Neuronal stem cell (in vitro differentiated cells): ENCODE data around the gene SYT4.
"Not testable (repeated sequence)": the region's sequence is repeated elsewhere in the genome, so short reads cannot be mapped to it uniquely, and the experiment has no call there.

Source experiments
- DNase-seq: peaks from one replicate; pipeline ENCODE4 v3.0.0-alpha.2; 2013; ENCODE audit warnings: low spot score
- H2AFZ ChIP-seq: one replicate; pipeline ENCODE4 v1.6.1; 2013; ENCODE audit warnings: mild to moderate bottlenecking, low read length, inconsistent platforms
- H2AK5ac ChIP-seq: 2 replicates; pipeline ENCODE4 v1.6.1; 2013; ENCODE audit warnings: low read depth, mild to moderate bottlenecking, inconsistent platforms, low read length, moderate library complexity, mixed read lengths
- H2BK120ac ChIP-seq: 2 replicates; pipeline ENCODE4 v1.6.1; 2013; ENCODE audit warnings: low read depth, mild to moderate bottlenecking, inconsistent platforms, low read length, moderate library complexity, mixed read lengths
- H2BK12ac ChIP-seq: one replicate; pipeline ENCODE4 v1.6.1; 2013; ENCODE audit warnings: low read length, inconsistent platforms
- H2BK15ac ChIP-seq: 2 replicates; pipeline ENCODE4 v1.6.1; 2013; ENCODE audit warnings: mild to moderate bottlenecking, low read length, inconsistent platforms, mixed read lengths
- H2BK5ac ChIP-seq: one replicate; pipeline ENCODE4 v1.6.1; 2013; ENCODE audit warnings: inconsistent platforms, mild to moderate bottlenecking, low read length, moderate library complexity
- H3K14ac ChIP-seq: one replicate; pipeline ENCODE4 v1.6.1; 2013; ENCODE audit warnings: low read length, inconsistent platforms
- H3K18ac ChIP-seq: 2 replicates; pipeline ENCODE4 v1.6.1; 2013; ENCODE audit warnings: low read length, inconsistent platforms
- H3K23ac ChIP-seq: 2 replicates; pipeline ENCODE4 v1.6.1; 2013; ENCODE audit warnings: low read depth, mild to moderate bottlenecking, mixed read lengths, low read length, inconsistent platforms; ENCODE audit not compliant: poor library complexity
- H3K27ac ChIP-seq: replicated peaks from 3 replicates; pipeline ENCODE4 v1.5.1; 2013; ENCODE audit warnings: low read length, inconsistent platforms
- H3K27me3 ChIP-seq, 3 experiments: 2 replicates each; pipeline ENCODE4 v1.6.1; 2013; ENCODE audit warnings: low read length in 3 of 3, mild to moderate bottlenecking in 2 of 3, inconsistent platforms in 1 of 3, low read depth in 1 of 3, mixed read lengths in 1 of 3, moderate library complexity in 1 of 3; ENCODE audit not compliant: control insufficient read depth in 3 of 3, insufficient read depth in 3 of 3
- H3K36me3 ChIP-seq, 2 donors: replicated peaks in 1 of 2; 2 replicates each; pipeline ENCODE4 v1.6.1; 2013; ENCODE audit warnings: low read length in 2 of 2; ENCODE audit not compliant: control insufficient read depth in 2 of 2, insufficient read depth in 2 of 2
- H3K4ac ChIP-seq: 2 replicates; pipeline ENCODE4 v1.6.1; 2013; ENCODE audit warnings: inconsistent platforms, mild to moderate bottlenecking, low read length, moderate library complexity
- H3K4me1 ChIP-seq, 2 donors: 1 replicate in 1 of 2; 2 replicates in 1 of 2; pipeline ENCODE4 v1.6.1; 2013; ENCODE audit warnings: low read length in 2 of 2, low read depth in 1 of 2; ENCODE audit not compliant: control insufficient read depth in 2 of 2, insufficient read depth in 1 of 2
- H3K4me2 ChIP-seq: one replicate; pipeline ENCODE4 v1.6.1; 2013; ENCODE audit warnings: mild to moderate bottlenecking, low read length, inconsistent platforms; ENCODE audit not compliant: insufficient read depth, poor library complexity, severe bottlenecking
- H3K4me3 ChIP-seq, 2 donors: 2 replicates each; pipeline ENCODE4 v1.5.1; 2013; ENCODE audit warnings: low read length in 2 of 2, mild to moderate bottlenecking in 2 of 2, inconsistent platforms in 1 of 2, moderate library complexity in 1 of 2
- H3K79me1 ChIP-seq: one replicate; pipeline ENCODE4 v1.6.1; 2013; ENCODE audit warnings: low read depth, mild to moderate bottlenecking, inconsistent platforms, low read length, moderate library complexity
- H3K9ac ChIP-seq: one replicate; pipeline ENCODE4 v1.6.1; 2013; ENCODE audit warnings: mild to moderate bottlenecking, low read depth, low read length, inconsistent platforms; ENCODE audit not compliant: poor library complexity
- H3K9me3 ChIP-seq, 2 donors: replicated peaks in 1 of 2; 2 replicates each; pipeline versions ENCODE3 to v1.6.1; 2013; ENCODE audit warnings: low read length in 2 of 2, mild to moderate bottlenecking in 2 of 2, inconsistent platforms in 1 of 2, low read depth in 1 of 2, mixed read lengths in 1 of 2, moderate library complexity in 1 of 2; ENCODE audit not compliant: control insufficient read depth in 2 of 2, insufficient read depth in 1 of 2
- H4K8ac ChIP-seq: one replicate; pipeline ENCODE4 v1.6.1; 2013; ENCODE audit warnings: low read depth, mild to moderate bottlenecking, inconsistent platforms, low read length, moderate library complexity
- H4K91ac ChIP-seq: one replicate; pipeline ENCODE4 v1.6.1; 2013; ENCODE audit warnings: low read length, low read depth, mild to moderate bottlenecking, inconsistent platforms; ENCODE audit not compliant: poor library complexity
- WGBS, 2 donors: extraction: QIAGEN DNeasy Blood & Tissue Kit; methylation state at CpG; one replicate each; pipeline ENCODE4 v1.1.7; 2013; ENCODE audit warnings: missing lambda C conversion rate in 2 of 2, mixed read lengths in 1 of 2; ENCODE audit not compliant: insufficient read length in 2 of 2, insufficient replicate concordance in 1 of 2; ENCODE audit errors: extremely low coverage in 2 of 2; 5-methylcytosine and 5-hydroxymethylcytosine counted together

SYT4 gene

GRCh38 chr18:43310239-43310638 lies 32.9 kb upstream of the SYT4 start:
- H4K91ac ChIP-seq, result no peak overlapping the region
- H3K4me2 ChIP-seq, result no peak overlapping the region
- no peak overlapping the region for H2BK15ac ChIP-seq
- no CpG with 5 or more reads among the region's 1 CpG for WGBS, 2 donors
- no peak overlapping the region for H3K4ac ChIP-seq
- no peaks in the 10 kb centered on the region for H3K79me1 ChIP-seq
- no peaks in the 10 kb centered on the region for H3K9me3 ChIP-seq
- no peak for DNase-seq
- no peak overlapping the region for H2BK120ac ChIP-seq
- no peak overlapping the region for H4K8ac ChIP-seq
- no peak overlapping the region for H2AFZ ChIP-seq
- H3K36me3 ChIP-seq, result no peaks in the 10 kb centered on the region
- H3K27me3 ChIP-seq, result no peaks in the 10 kb centered on the region
- H3K14ac ChIP-seq, result no peak overlapping the region
- no peaks in the 10 kb centered on the region for H3K4me1 ChIP-seq
- no peak overlapping the region for H2AK5ac ChIP-seq
- no peak overlapping the region for H3K4me3 ChIP-seq
- H3K9ac ChIP-seq, result no peak overlapping the region
- no peak overlapping the region for H3K27ac ChIP-seq
- H2BK12ac ChIP-seq, result no peak overlapping the region
- H3K23ac ChIP-seq, result no peak overlapping the region
- H3K18ac ChIP-seq, result no peak overlapping the region
- no peak overlapping the region for H2BK5ac ChIP-seq

- Histone ChIP-seq H3K4me3 (no peak overlapping the region), H2AK5ac (no peak overlapping the region), H3K9ac (no peak overlapping the region), H2BK12ac (no peak overlapping the region), H3K79me1 (no peaks in the 10 kb centered on the region), H3K9me3 (no peaks in the 10 kb centered on the region), H2AFZ (no peak overlapping the region), H3K14ac (no peak overlapping the region), H3K4ac (no peak overlapping the region), H2BK15ac (no peak overlapping the region), H3K27ac (no peak overlapping the region), H3K27me3 (no peaks in the 10 kb centered on the region), H3K36me3 (no peaks in the 10 kb centered on the region), H3K18ac (no peak overlapping the region), H3K4me2 (no peak overlapping the region), H4K91ac (no peak overlapping the region), H2BK120ac (no peak overlapping the region), H3K23ac (no peak overlapping the region), H2BK5ac (no peak overlapping the region), H3K4me1 (no peaks in the 10 kb centered on the region), H4K8ac (no peak overlapping the region)
- no CpG with 5 or more reads among the region's 2 CpGs for WGBS, 2 donors
- no peak for DNase-seq
Observed at GRCh38 chr18:43303376-43303775, 26.1 kb upstream of the SYT4 start.

- not testable (repeated sequence) for H4K8ac ChIP-seq, H3K23ac ChIP-seq, H3K4me1 ChIP-seq, H3K4ac ChIP-seq, H3K27me3 ChIP-seq, H4K91ac ChIP-seq, H3K14ac ChIP-seq, H2BK5ac ChIP-seq, H3K9me3 ChIP-seq, H2BK12ac ChIP-seq, H2AFZ ChIP-seq, DNase-seq, H2AK5ac ChIP-seq, H3K27ac ChIP-seq, H2BK15ac ChIP-seq, H3K4me3 ChIP-seq, H3K9ac ChIP-seq, H2BK120ac ChIP-seq, H3K79me1 ChIP-seq, H3K36me3 ChIP-seq, H3K18ac ChIP-seq, H3K4me2 ChIP-seq
- WGBS, 2 donors, result no CpG with 5 or more reads among the region's 11 CpGs
Observed at GRCh38 chr18:43286187-43286586, 8.9 kb upstream of the SYT4 start.

- H4K8ac ChIP-seq, result no peak overlapping the region
- no peak overlapping the region for H3K27ac ChIP-seq
- no peak overlapping the region for H4K91ac ChIP-seq
- no peaks in the 10 kb centered on the region for H3K9me3 ChIP-seq
- H3K79me1 ChIP-seq, result no peaks in the 10 kb centered on the region
- no peak overlapping the region for H3K18ac ChIP-seq
- H3K4me2 ChIP-seq, result no peak overlapping the region
- no peak overlapping the region for H2AK5ac ChIP-seq
- no peaks in the 10 kb centered on the region for H3K36me3 ChIP-seq
- H3K4me1 ChIP-seq, result no peaks in the 10 kb centered on the region
- H3K4ac ChIP-seq, result no peak overlapping the region
- no peak overlapping the region for H2BK120ac ChIP-seq
- H2BK12ac ChIP-seq, result no peak overlapping the region
- no peak overlapping the region for H3K14ac ChIP-seq
- H3K4me3 ChIP-seq, result no peak overlapping the region
- no peak for DNase-seq
- H2AFZ ChIP-seq, result no peak overlapping the region
- H3K23ac ChIP-seq, result no peak overlapping the region
- H2BK5ac ChIP-seq, result no peak overlapping the region
- no peaks in the 10 kb centered on the region for H3K27me3 ChIP-seq
- WGBS, 2 donors, result no CpG with 5 or more reads among the region's 16 CpGs
- no peak overlapping the region for H2BK15ac ChIP-seq
- H3K9ac ChIP-seq, result no peak overlapping the region
Observed at GRCh38 chr18:43283299-43283698, 6.0 kb upstream of the SYT4 start.
